Hepatocyte (in vitro differentiated cells): ENCODE measurements around the gene CTDSPL2. TPM values are rescaled to one million over a fixed set of nuclear protein-coding genes. Genes with fewer than 3 reads are reported as not detected.

ENCODE experiments used
- DNase-seq: peaks from one replicate; pipeline ENCODE4 v3.0.0-alpha.2; 2016; ENCODE audit warnings: low spot score
- H2AFZ ChIP-seq: fragments of 200-600 bp; sonication (generic); 2 replicates; pipeline ENCODE4 v1.6.0; 2016; ENCODE audit warnings: antibody characterized with exemption, mild to moderate bottlenecking
- H3K27ac ChIP-seq: fragments of 200-600 bp; sonication (generic); 2 replicates; pipeline ENCODE4 v1.5.1; 2016; ENCODE audit warnings: mild to moderate bottlenecking
- H3K27me3 ChIP-seq: fragments of 200-600 bp; sonication (generic); 2 replicates; pipeline ENCODE4 v1.6.1; 2016
- H3K36me3 ChIP-seq: fragments of 200-600 bp; sonication (generic); replicated peaks from 2 replicates; pipeline ENCODE4 v1.5.1; 2016; ENCODE audit warnings: low read depth; ENCODE audit not compliant: insufficient read depth
- H3K4me1 ChIP-seq: fragments of 200-600 bp; sonication (generic); 2 replicates; pipeline ENCODE4 v1.5.1; 2016; ENCODE audit warnings: mild to moderate bottlenecking, moderate library complexity; ENCODE audit not compliant: insufficient read depth
- H3K4me2 ChIP-seq: fragments of 200-600 bp; sonication (generic); 2 replicates; pipeline ENCODE4 v1.6.0; 2016
- H3K4me3 ChIP-seq: fragments of 200-600 bp; sonication (generic); 2 replicates; pipeline ENCODE4 v1.5.1; 2016; ENCODE audit warnings: mild to moderate bottlenecking
- H3K79me2 ChIP-seq: fragments of 200-600 bp; sonication (generic); 2 replicates; pipeline ENCODE4 v1.6.0; 2017; ENCODE audit warnings: mild to moderate bottlenecking
- H3K9me2 ChIP-seq: fragments of 200-600 bp; sonication (generic); replicated peaks from 2 replicates; pipeline ENCODE4 v1.6.0; 2017; ENCODE audit warnings: mild to moderate bottlenecking; ENCODE audit not compliant: insufficient read depth
- H3K9me3 ChIP-seq: fragments of 200-600 bp; sonication (generic); 2 replicates; pipeline ENCODE4 v1.5.1; 2016; ENCODE audit warnings: low read depth, mild to moderate bottlenecking
- H4K20me1 ChIP-seq: fragments of 200-600 bp; sonication (generic); 2 replicates; pipeline ENCODE4 v1.6.0; 2016; ENCODE audit warnings: mild to moderate bottlenecking; ENCODE audit not compliant: insufficient read depth, poor library complexity, severe bottlenecking
- CTCF ChIP-seq: fragments of 200-600 bp; sonication (generic); IDR thresholded peaks from 2 replicates; pipeline ENCODE4 v1.5.1; 2016; ENCODE audit warnings: antibody characterized with exemption, mild to moderate bottlenecking; ENCODE audit not compliant: poor library complexity
- EZH2 ChIP-seq: fragments of 200-600 bp; sonication (generic); IDR thresholded peaks from 2 replicates; pipeline ENCODE4 v1.6.1; 2016; ENCODE audit warnings: antibody characterized with exemption, mild to moderate bottlenecking, borderline replicate concordance
- EZH2phosphoT487 ChIP-seq: fragments of 200-600 bp; sonication (generic); IDR thresholded peaks from one replicate; pipeline ENCODE4 v1.6.1; 2018; ENCODE audit warnings: antibody characterized with exemption, mild to moderate bottlenecking, low read depth, moderate library complexity; ENCODE audit not compliant: unreplicated experiment, severe bottlenecking
- WGBS: methylation state at CpG from one replicate; pipeline ENCODE4 v1.1.6; 2016; ENCODE audit warnings: low lambda C conversion rate; ENCODE audit errors: missing lambda C conversion rate; 5-methylcytosine and 5-hydroxymethylcytosine counted together
- polyA plus RNA-seq: library from polyadenylated mRNA; unstranded; fragments of >200 nt; fragmentation: Nextera tagmentation; extraction: Ambion mirVana; gene quantifications from 2 replicates; pipeline ENCODE4 v1.2.1, GENCODE V29; 2016
- total RNA-seq: library from RNA; depleted of rRNA; stranded (reverse); fragments of >200 nt; gene quantifications from 2 replicates; pipeline ENCODE4 v1.2.3, GENCODE V29; 2014

CTDSPL2 gene
- total and polyA plus RNA-seq, 2 experiments from 2014 or later, result 9.6 to 52.0 TPM

- 94% methylated on average over 1 of the region's 1 CpG for WGBS
- TF ChIP-seq EZH2, result no peak
- no peak for TF ChIP-seq EZH2phosphoT487
- TF ChIP-seq CTCF, result no peak
- no peaks in the 10 kb centered on the region for H3K36me3 ChIP-seq
Measured at GRCh38 chr15:44574734-44575133, 147.3 kb downstream of the CTDSPL2 start.

More at GRCh38 chr15:44574734-44575133, 147.3 kb downstream of the CTDSPL2 start:
- H3K4me1 ChIP-seq, result no peaks in the 10 kb centered on the region
- no peak overlapping the region for H2AFZ ChIP-seq
- DNase-seq, result no peak
- no peak overlapping the region for H3K27ac ChIP-seq
- H3K79me2 ChIP-seq, result no peaks in the 10 kb centered on the region
- H3K4me3 ChIP-seq, result no peak overlapping the region
- no peaks in the 10 kb centered on the region for H4K20me1 ChIP-seq
- no peak overlapping the region for H3K4me2 ChIP-seq
- H3K9me3 ChIP-seq, result no peaks in the 10 kb centered on the region
- H3K9me2 ChIP-seq, result no peaks in the 10 kb centered on the region
- no peaks in the 10 kb centered on the region for H3K27me3 ChIP-seq

Other genes starting within 250 kb of the CTDSPL2 start
- gene FRMD5, start 232.4 kb upstream of the CTDSPL2 start, total RNA-seq, result 3.3 and 3.8 TPM in 2 replicates
- 0.51 and 1.1 TPM in 2 replicates for gene FRMD5, start 232.4 kb upstream of the CTDSPL2 start, polyA plus RNA-seq
- 115 and 128 TPM in 2 replicates for gene GOLM2, start 138.9 kb upstream of the CTDSPL2 start, total RNA-seq
- gene GOLM2, start 138.9 kb upstream of the CTDSPL2 start, polyA plus RNA-seq, result 58.6 and 75.7 TPM in 2 replicates
- gene EIF3J, start 109.5 kb downstream of the CTDSPL2 start, total RNA-seq, result 46.4 and 52.9 TPM in 2 replicates
- 29.2 and 33.9 TPM in 2 replicates for gene EIF3J, start 109.5 kb downstream of the CTDSPL2 start, polyA plus RNA-seq
- 54.2 and 70.3 TPM in 2 replicates for gene SPG11, start 236.0 kb downstream of the CTDSPL2 start, total RNA-seq
- gene SPG11, start 236.0 kb downstream of the CTDSPL2 start, polyA plus RNA-seq, result 27.1 and 28.2 TPM in 2 replicates